Mononuclear cell (primary cell): ENCODE data around the gene OMD. TPM values are rescaled to one million over a fixed set of nuclear protein-coding genes. Genes with fewer than 3 reads are reported as not detected.

Experiments
- total RNA-seq: library from RNA; depleted of rRNA; stranded (reverse); fragments of >200 nt; gene quantifications from one replicate; pipeline ENCODE4 v1.2.3, GENCODE V29; 2012

OMD gene
- total RNA-seq, 1 donor = not detected

Other genes starting within 250 kb of the OMD start
- gene IARS1, start 130.8 kb downstream of the OMD start, total RNA-seq = 87.9 TPM
- 34.2 TPM for gene NOL8, start 99.1 kb downstream of the OMD start, total RNA-seq
- 12.5 TPM for gene CENPP, start 98.5 kb downstream of the OMD start, total RNA-seq
- gene OGN, start 19.9 kb downstream of the OMD start, total RNA-seq = 0.21 TPM
- gene ASPN, start 58.0 kb upstream of the OMD start, total RNA-seq = not detected
- gene ECM2, start 111.5 kb upstream of the OMD start, total RNA-seq = 0.31 TPM
- 4.7 TPM for gene IPPK, start 245.7 kb upstream of the OMD start, total RNA-seq